Muscle layer of duodenum (tissue), 2 donors: ENCODE measurements around the gene FCF1.

Source experiments
- H3K27ac ChIP-seq: one replicate; pipeline ENCODE4 v1.7.0; 2013; ENCODE audit warnings: mild to moderate bottlenecking, low read length
- H3K27me3 ChIP-seq: one replicate; pipeline ENCODE4 v1.7.0; 2013; ENCODE audit warnings: low read depth, mild to moderate bottlenecking, control low read depth, low read length
- H3K36me3 ChIP-seq, 2 donors: one replicate each; pipeline ENCODE4 v1.7.0; 2013; ENCODE audit warnings: low read length in 2 of 2, control low read depth in 1 of 2, mild to moderate bottlenecking in 1 of 2; ENCODE audit not compliant: insufficient read depth in 2 of 2, control insufficient read depth in 1 of 2
- H3K4me1 ChIP-seq, 2 donors: one replicate each; pipeline ENCODE4 v1.7.0; 2013; ENCODE audit warnings: low read length in 2 of 2, mild to moderate bottlenecking in 2 of 2, control low read depth in 1 of 2, moderate library complexity in 1 of 2; ENCODE audit not compliant: insufficient read depth in 2 of 2, control insufficient read depth in 1 of 2
- H3K4me3 ChIP-seq, 2 donors: one replicate each; pipeline ENCODE4 v1.7.0; 2013; ENCODE audit warnings: low read length in 2 of 2, low read depth in 1 of 2, mild to moderate bottlenecking in 1 of 2
- H3K9me3 ChIP-seq, 2 donors: one replicate each; pipeline ENCODE4 v1.7.0; 2013; ENCODE audit warnings: low read length in 2 of 2, control low read depth in 1 of 2, mild to moderate bottlenecking in 1 of 2; ENCODE audit not compliant: control insufficient read depth in 1 of 2
- donor health status: healthy.

The FCF1 gene

GRCh38 chr14:74771399-74771798 lies 58.5 kb downstream of the FCF1 start:
- Histone ChIP-seq H3K27ac (no peak overlapping the region), H3K36me3 (no peaks in the 10 kb centered on the region), H3K4me1 (peaks cover 0 to 12% of the 10 kb centered on the region in 2 donors), H3K9me3 (no peaks in the 10 kb centered on the region), H3K4me3 (no peak overlapping the region), H3K27me3 (no peaks in the 10 kb centered on the region)

GRCh38 chr14:74784634-74785033 lies 71.7 kb downstream of the FCF1 start:
- Histone ChIP-seq H3K36me3 (peaks cover 47 to 53% of the 10 kb centered on the region in 2 donors), H3K27ac (no peak overlapping the region)

GRCh38 chr14:74785056-74785613 lies 72.2 kb downstream of the FCF1 start:
- peaks cover 42 to 53% of the 10 kb centered on the region in 2 donors for H3K36me3 ChIP-seq
- H3K4me1 ChIP-seq: no peaks in the 10 kb centered on the region
- H3K4me3 ChIP-seq: no peak overlapping the region
- no peak overlapping the region for H3K27ac ChIP-seq
- H3K27me3 ChIP-seq: no peaks in the 10 kb centered on the region
- H3K9me3 ChIP-seq: no peaks in the 10 kb centered on the region

More at GRCh38 chr14:74784634-74785033, 71.7 kb downstream of the FCF1 start:
- H3K4me3 ChIP-seq: no peak overlapping the region
- no peaks in the 10 kb centered on the region for H3K27me3 ChIP-seq
- no peaks in the 10 kb centered on the region for H3K9me3 ChIP-seq
- no peaks in the 10 kb centered on the region for H3K4me1 ChIP-seq

- no peaks in the 10 kb centered on the region for H3K27me3 ChIP-seq
- peaks cover 28 to 37% of the 10 kb centered on the region in 2 donors for H3K36me3 ChIP-seq
- no peaks in the 10 kb centered on the region for H3K9me3 ChIP-seq
- no peaks in the 10 kb centered on the region for H3K4me1 ChIP-seq
- no peak overlapping the region for H3K27ac ChIP-seq
- H3K4me3 ChIP-seq: no peak overlapping the region
Measured at GRCh38 chr14:74786796-74787315, 73.9 kb downstream of the FCF1 start.
